ENCODE results near the gene LZTR1.

GRCh38 chr22:20982563-20982882 lies 426 bp downstream of the LZTR1 start:
- TF ChIP-seq, protein P1, sequence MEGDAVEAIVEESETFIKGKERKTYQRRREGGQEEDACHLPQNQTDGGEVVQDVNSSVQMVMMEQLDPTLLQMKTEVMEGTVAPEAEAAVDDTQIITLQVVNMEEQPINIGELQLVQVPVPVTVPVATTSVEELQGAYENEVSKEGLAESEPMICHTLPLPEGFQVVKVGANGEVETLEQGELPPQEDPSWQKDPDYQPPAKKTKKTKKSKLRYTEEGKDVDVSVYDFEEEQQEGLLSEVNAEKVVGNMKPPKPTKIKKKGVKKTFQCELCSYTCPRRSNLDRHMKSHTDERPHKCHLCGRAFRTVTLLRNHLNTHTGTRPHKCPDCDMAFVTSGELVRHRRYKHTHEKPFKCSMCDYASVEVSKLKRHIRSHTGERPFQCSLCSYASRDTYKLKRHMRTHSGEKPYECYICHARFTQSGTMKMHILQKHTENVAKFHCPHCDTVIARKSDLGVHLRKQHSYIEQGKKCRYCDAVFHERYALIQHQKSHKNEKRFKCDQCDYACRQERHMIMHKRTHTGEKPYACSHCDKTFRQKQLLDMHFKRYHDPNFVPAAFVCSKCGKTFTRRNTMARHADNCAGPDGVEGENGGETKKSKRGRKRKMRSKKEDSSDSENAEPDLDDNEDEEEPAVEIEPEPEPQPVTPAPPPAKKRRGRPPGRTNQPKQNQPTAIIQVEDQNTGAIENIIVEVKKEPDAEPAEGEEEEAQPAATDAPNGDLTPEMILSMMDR (IDR thresholded peaks at IDR 0.05) = no peak
- no peak for TF ChIP-seq POLR2A (IDR thresholded peaks at IDR 0.05)
